Measurements from ENCODE around the gene ADAM15.

- TF ChIP-seq CTCF (IDR thresholded peaks at IDR 0.05 in 4 of 5, conservative IDR thresholded peaks at IDR 0.05 in 1 of 5) (no peak), POLR2A (IDR thresholded peaks at IDR 0.05) (no peak)
Observed at GRCh38 chr1:155068599-155068998, 17.5 kb downstream of the ADAM15 start.
